HT-29 (cell line): ENCODE results near the gene FEN1. TPM values are rescaled to one million over a fixed set of nuclear protein-coding genes. Genes with fewer than 3 reads are reported as not detected.

Experiments
- DNase-seq: peaks from one replicate; pipeline ENCODE4 v3.0.0-alpha.2; 2015; ENCODE audit warnings: low spot score
- total RNA-seq: library from RNA; depleted of rRNA; stranded (reverse); fragments of >200 nt; shearing (Covaris generic); gene quantifications from 2 replicates; pipeline ENCODE4 v1.2.3, GENCODE V29; 2014; rRNA removed

The FEN1 gene
- total RNA-seq, 1 experiment from 2014 or later, result 137 TPM

DNA sequence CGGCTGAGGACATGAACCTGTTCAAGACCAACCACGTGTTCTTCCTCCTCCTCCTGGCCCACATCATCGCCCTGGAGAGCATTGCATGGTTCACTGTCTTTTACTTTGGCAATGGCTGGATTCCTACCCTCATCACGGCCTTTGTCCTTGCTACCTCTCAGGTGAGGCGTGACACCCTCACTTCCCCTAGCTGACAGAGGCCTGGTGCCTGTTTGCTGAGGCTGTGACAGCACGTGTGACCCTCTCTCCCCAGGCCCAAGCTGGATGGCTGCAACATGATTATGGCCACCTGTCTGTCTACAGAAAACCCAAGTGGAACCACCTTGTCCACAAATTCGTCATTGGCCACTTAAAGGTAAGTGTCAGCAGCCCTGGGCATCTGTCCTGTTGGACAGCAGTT lies 47.7 kb downstream of the FEN1 start:
- DNase-seq, result no peak

GRCh38 chr11:61841636-61842527 lies 49.2 kb downstream of the FEN1 start:
- DNase-seq, result no peak

GRCh38 chr11:61842528-61842820 lies 49.8 kb downstream of the FEN1 start:
- no peak for DNase-seq

GRCh38 chr11:61844909-61845565 lies 52.3 kb downstream of the FEN1 start:
- DNase-seq, result no peak

DNA sequence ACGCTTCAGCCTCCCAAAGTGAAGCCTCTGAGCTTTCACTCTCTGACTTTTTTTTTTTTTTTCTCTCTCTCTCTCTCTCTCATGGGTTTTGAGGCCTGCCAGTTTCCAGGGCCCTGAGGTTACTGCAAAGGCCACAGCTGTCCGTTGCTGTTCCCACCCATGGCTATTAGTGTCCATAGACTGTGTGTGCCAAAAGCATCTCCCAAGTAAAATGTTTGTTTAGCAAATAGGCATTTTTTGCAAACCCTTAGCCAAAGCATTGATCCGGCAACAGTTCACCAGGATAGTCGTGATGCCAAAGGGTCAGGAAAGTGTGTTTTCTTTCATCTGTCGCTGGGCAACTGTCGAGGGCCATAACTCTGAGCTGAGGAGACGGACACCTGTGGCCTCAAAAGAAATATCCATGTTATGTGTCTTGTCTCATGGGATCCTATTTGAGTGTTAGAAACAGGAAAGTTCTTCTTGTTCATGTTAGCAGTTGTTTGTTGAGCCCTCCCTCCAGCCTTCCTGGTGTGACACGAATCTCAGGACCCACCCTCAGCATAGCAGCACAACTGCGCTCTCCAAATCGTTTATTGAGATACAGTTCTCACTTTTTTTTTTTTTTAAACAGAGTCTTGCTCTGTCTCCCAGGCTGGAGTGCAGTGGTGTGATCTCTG lies 53.8 kb downstream of the FEN1 start:
- DNase-seq, result no peak

Other genes with a start within 250 kb of the FEN1 start
- 13.2 and 14.8 TPM in 2 replicates for gene SYT7, start 211.8 kb upstream of the FEN1 start, total RNA-seq
- gene DAGLA, start 112.5 kb upstream of the FEN1 start, total RNA-seq, result 9.2 and 9.7 TPM in 2 replicates
- 70.1 and 105 TPM in 2 replicates for gene MYRF, start 40.3 kb upstream of the FEN1 start, total RNA-seq
- gene TMEM258, start 312 bp upstream of the FEN1 start, total RNA-seq, result 113 and 120 TPM in 2 replicates
- gene FADS1, start 24.1 kb downstream of the FEN1 start, total RNA-seq, result 1.9 and 9.4 TPM in 2 replicates
- not detected in 2 replicates for gene FADS2, start 35.4 kb downstream of the FEN1 start, total RNA-seq
- 42.2 and 44.0 TPM in 2 replicates for gene FADS3, start 98.6 kb downstream of the FEN1 start, total RNA-seq
- gene RAB3IL1, start 124.7 kb downstream of the FEN1 start, total RNA-seq, result 1.6 TPM in 1 of 2 replicates, not detected in the other
- gene BEST1, start 157.4 kb downstream of the FEN1 start, total RNA-seq, result 0.46 TPM in 1 of 2 replicates, not detected in the other
- 1,803 and 2,077 TPM in 2 replicates for gene FTH1, start 174.7 kb downstream of the FEN1 start, total RNA-seq